SK-MEL-5 (cell line): ENCODE data around the gene CERS5. TPM values are rescaled to one million over a fixed set of nuclear protein-coding genes. Genes with fewer than 3 reads are reported as not detected.

Source experiments
- DNase-seq: peaks from one replicate; pipeline ENCODE4 v3.0.0-alpha.2; 2016; ENCODE audit warnings: low read depth, low spot score
- in situ Hi-C: cut with HindIII; loops from 2 replicates; pipeline ENCODE4 v1.10.0; 2016; ENCODE audit warnings: low sequenced_read_pairs, high pct_unique_total_duplicates, low pct_unique_long_range_greater_than_20kb
- total RNA-seq: library from RNA; depleted of rRNA; stranded (reverse); fragments of >200 nt; shearing (Covaris generic); gene quantifications from 2 replicates; pipeline ENCODE4 v1.2.3, GENCODE V29; 2014

CERS5 gene
- total RNA-seq, 1 experiment from 2014 or later, result 15.2 TPM

- in situ Hi-C loops, result no loop called here
- DNase-seq, result peak; percentile 99
Measured at GRCh38 chr12:50111693-50112455, 55.3 kb downstream of the CERS5 start, which contains the start of gene COX14. COX14 (plus strand) TSS chr12:50112236; CDS start chr12:50120044, 7,808 bp downstream.

GRCh38 chr12:50111395-50111692 lies 55.8 kb downstream of the CERS5 start:
- in situ Hi-C loops, result no loop called here
- no peak for DNase-seq

- in situ Hi-C loops, result no loop called here
Measured at GRCh38 chr12:50110762-50111351, 56.3 kb downstream of the CERS5 start.

GRCh38 chr12:50110127-50110761 lies 56.9 kb downstream of the CERS5 start:
- DNase-seq, result peak; percentile 19
- in situ Hi-C loops, result no loop called here

More at GRCh38 chr12:50110762-50111351, 56.3 kb downstream of the CERS5 start:
- peak; percentile 27 for DNase-seq

GRCh38 chr12:50109319-50109718 lies 57.9 kb downstream of the CERS5 start:
- in situ Hi-C loops, result no loop called here

GRCh38 chr12:50107416-50108268 lies 59.5 kb downstream of the CERS5 start:
- no peak for DNase-seq
- in situ Hi-C loops, result no loop called here

More at GRCh38 chr12:50109319-50109718, 57.9 kb downstream of the CERS5 start:
- DNase-seq, result no peak

- in situ Hi-C loops, result no loop called here
- no peak for DNase-seq
Measured at GRCh38 chr12:50106907-50107306, 60.3 kb downstream of the CERS5 start.

GRCh38 chr12:50105913-50106450 lies 61.2 kb downstream of the CERS5 start:
- no peak for DNase-seq
- in situ Hi-C loops, result no loop called here

- DNase-seq, result no peak
- in situ Hi-C loops, result no loop called here
Measured at GRCh38 chr12:50104417-50105366, 62.5 kb downstream of the CERS5 start.

- in situ Hi-C loops, result no loop called here
- peak; percentile 48 for DNase-seq
Measured at GRCh38 chr12:50103767-50104321, 63.3 kb downstream of the CERS5 start, which contains the start of gene GPD1. GPD1 (plus strand) TSS chr12:50104008; CDS start chr12:50104051, 43 bp downstream.

GRCh38 chr12:50103351-50103750 lies 63.8 kb downstream of the CERS5 start:
- DNase-seq, result no peak
- in situ Hi-C loops, result no loop called here

- DNase-seq, result no peak
- in situ Hi-C loops, result no loop called here
Measured at GRCh38 chr12:50102646-50103309, 64.4 kb downstream of the CERS5 start.

- in situ Hi-C loops, result no loop called here
- DNase-seq, result no peak
Measured at GRCh38 chr12:50102131-50102531, 65.0 kb downstream of the CERS5 start.

GRCh38 chr12:50101663-50102062 lies 65.5 kb downstream of the CERS5 start:
- in situ Hi-C loops, result no loop called here
- peak; percentile 78 for DNase-seq

- in situ Hi-C loops, result no loop called here
- DNase-seq, result no peak
Measured at GRCh38 chr12:50100561-50100960, 66.6 kb downstream of the CERS5 start.
